ENCODE measurements around the gene NGEF.

GRCh38 chr2:233023007-233023760, 10.1 kb upstream of the NGEF start:
- TF ChIP-seq CTCF (IDR thresholded peaks at IDR 0.05; ENCODE audit: low read length) (no peak), EZH2 (IDR thresholded peaks at IDR 0.05; ENCODE audit: borderline replicate concordance, low read length) (no peak)

Measured in OCI-LY1 (cell line).